Measurements from ENCODE around the gene IFNB1.
A peak's percentile ranks its signal among the peaks of the same experiment; 100 is the strongest.

The IFNB1 gene

DNA sequence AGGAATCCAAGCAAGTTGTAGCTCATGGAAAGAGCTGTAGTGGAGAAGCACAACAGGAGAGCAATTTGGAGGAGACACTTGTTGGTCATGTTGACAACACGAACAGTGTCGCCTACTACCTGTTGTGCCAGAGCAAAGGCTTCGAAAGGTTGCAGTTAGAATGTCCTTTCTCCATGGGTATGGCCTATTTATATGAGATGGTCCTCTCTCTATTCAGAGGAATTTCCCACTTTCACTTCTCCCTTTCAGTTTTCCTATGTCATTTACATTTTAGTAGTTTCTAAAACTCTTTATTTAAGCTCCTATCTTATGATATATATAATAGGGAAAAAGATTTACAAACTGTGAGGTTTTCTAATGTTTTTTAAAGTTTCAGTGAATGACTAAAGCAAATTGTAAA is at the start of gene IFNB1:
Gene IFNB1, minus strand, starts transcription at position 162 of the 400 bp plus-strand sequence. Its CDS starts 73 bp downstream, at position 89.
- H3K4me3 ChIP-seq (ENCODE audit: low read depth, low read length): no peak within 1 kb of the TSS
- TF ChIP-seq CTCF (IDR thresholded peaks at IDR 0.05; ENCODE audit: low read depth, low read length): no peak

DNA sequence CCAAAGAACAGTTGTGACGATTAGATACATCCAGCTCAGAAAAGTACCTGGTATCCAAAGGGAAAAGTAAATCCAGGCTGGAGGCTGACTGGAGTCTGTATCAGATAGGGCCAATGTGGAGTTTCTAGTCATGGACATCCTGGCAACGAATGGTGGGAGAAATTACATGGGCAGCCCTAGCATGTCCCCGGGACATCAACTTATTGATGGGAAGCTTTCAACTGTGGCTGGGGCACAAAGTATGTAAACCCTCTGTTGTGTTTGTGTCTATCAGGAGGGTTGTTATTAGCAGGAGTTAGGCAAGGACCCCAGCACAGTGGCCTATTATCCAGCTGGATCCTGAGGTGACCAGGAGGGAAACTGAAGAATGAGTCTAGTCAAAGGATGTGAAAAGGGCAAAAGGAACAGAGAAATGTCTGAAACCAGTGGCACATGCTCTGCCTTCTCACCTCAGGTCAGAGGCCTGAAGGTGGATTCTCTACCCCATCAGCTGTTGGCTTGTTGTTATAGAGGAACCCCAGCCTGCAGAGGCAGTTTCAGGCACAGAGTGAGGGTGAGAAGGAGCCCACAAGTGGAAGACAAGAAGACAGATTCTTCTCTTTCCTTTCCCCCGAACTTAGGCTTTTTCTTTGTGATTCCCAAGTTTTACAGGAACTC is 44.0 kb upstream of the IFNB1 start:
- no peak overlapping the region for H3K4me3 ChIP-seq (ENCODE audit: low read depth, low read length)
- no peak for TF ChIP-seq CTCF (IDR thresholded peaks at IDR 0.05; ENCODE audit: low read depth, low read length)

GRCh38 chr9:21121079-21121478 is 43.3 kb upstream of the IFNB1 start:
- TF ChIP-seq CTCF (IDR thresholded peaks at IDR 0.05; ENCODE audit: low read depth, low read length): no peak
- no peak overlapping the region for H3K4me3 ChIP-seq (ENCODE audit: low read depth, low read length)

DNA sequence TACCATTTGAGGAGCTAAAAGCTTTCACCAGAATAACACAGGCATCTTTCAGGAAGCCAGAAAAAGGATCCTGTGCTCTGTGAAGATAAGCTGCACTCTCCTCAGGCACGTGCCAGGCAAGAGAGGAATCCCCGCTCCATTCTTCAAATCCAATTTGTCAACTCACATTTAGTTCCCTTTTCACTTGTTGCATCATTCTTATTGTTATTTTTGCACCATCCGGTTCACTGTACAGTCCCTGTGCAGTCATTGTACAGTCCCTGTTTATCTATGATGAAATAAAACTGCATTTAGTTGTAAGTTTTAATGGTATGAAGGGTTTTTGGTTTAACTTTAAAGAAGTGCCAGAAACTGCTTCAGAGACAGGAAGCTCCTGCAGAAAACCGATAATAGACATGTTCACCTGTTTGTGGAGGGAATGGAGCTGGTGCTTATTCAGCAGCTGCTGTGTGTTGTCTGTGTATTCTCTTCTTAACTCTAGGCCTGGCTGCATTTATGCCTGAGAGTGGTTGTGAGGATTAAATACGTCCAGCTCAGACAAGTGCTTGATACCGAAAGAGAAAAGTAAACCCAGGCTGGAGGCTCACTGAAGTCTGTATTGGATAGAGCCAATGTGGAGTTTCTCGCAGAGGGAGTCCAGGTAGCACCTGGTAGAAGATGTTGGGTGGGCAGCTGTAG is 41.5 kb upstream of the IFNB1 start:
- no peak overlapping the region for H3K4me3 ChIP-seq (ENCODE audit: low read depth, low read length)
- no peak for TF ChIP-seq CTCF (IDR thresholded peaks at IDR 0.05; ENCODE audit: low read depth, low read length)

- no peak for TF ChIP-seq CTCF (IDR thresholded peaks at IDR 0.05; ENCODE audit: low read depth, low read length)
- H3K4me3 ChIP-seq (ENCODE audit: low read depth, low read length): no peak overlapping the region
Observed at GRCh38 chr9:21114311-21114710, 36.6 kb upstream of the IFNB1 start.

- no peak overlapping the region for H3K4me3 ChIP-seq (ENCODE audit: low read depth, low read length)
- TF ChIP-seq CTCF (IDR thresholded peaks at IDR 0.05; ENCODE audit: low read depth, low read length): peak; percentile 57; the same call in 1 of the 2 replicates
Observed at GRCh38 chr9:21110708-21111576, 33.2 kb upstream of the IFNB1 start.

Data from WI38 (cell line).